ENCODE results near the gene SRMS.
"Not testable (repeated sequence)": the region's sequence is repeated elsewhere in the genome, so short reads cannot be mapped to it uniquely, and the experiment has no call there.

SRMS gene

DNA sequence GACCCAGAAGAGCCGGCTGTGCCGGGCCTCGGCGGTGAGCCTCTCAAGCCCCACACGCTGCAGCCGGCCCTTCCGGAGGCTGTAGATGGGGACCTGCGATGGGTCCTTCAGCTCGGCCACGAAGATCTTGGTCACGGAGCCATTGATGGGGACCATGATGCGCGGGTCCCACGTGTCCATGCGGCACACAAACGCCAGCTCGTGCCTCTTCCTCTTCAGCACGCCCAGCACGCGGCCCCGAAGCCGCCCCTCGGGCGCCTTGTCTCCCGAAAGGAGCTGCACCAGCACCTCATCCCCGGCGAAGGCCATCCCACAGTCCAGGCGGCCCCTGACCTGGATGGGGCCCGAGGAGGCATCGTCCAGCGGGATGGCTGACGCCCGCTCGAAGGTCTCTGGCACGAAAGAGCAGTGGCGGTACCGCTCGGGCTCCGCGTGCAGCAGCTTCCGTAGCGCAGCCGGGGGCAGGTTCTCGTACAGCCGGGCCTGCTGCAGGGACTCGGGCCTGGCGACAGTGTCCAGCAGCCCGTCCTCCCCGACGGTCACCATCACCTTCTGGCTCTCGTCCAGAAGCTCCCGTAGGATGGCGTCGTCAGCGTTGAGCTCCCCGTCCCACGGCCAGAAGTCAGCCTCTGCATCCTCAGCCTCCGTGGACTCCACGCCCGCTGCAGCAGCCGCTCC is 17.6 kb upstream of the SRMS start:
- FAIRE-seq, result no peak

DNA sequence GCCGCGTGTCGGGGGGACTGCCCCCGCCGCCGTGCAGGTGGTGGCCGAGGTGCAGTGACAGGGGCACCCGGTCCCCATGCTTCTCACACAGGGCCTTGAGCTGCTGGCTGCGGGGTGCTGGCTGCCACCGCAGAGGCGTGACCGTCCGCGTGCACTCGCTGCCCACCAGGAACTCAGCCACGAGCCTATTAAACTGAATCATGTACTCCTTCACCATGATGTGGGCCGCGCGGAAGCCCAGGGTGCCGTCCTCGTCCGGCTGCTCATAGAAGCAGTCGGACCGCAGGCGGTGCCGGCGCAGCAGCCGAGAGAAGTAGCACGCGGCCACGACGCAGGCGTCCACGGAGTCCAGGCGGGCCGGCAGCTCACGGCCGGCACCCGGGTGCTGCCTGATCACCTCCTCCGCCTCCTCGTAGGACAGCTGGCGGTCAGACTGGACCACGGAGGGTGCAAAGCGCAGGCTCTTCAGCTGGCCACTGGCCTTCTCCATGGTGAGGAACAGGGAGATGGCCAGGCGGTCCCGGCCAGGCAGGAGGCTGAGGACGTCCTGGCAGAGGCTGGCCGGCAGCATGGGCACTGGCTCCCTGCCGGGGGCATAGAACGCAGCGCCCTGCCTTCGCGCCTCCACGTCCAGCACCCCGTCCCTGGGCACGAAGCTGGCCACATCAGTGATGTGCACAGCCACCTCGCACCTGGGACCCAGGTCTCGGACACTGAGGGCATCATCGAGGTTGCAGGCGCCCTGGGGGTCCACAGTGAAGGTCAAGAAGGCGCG is 16.7 kb upstream of the SRMS start:
- no peak for FAIRE-seq

DNA sequence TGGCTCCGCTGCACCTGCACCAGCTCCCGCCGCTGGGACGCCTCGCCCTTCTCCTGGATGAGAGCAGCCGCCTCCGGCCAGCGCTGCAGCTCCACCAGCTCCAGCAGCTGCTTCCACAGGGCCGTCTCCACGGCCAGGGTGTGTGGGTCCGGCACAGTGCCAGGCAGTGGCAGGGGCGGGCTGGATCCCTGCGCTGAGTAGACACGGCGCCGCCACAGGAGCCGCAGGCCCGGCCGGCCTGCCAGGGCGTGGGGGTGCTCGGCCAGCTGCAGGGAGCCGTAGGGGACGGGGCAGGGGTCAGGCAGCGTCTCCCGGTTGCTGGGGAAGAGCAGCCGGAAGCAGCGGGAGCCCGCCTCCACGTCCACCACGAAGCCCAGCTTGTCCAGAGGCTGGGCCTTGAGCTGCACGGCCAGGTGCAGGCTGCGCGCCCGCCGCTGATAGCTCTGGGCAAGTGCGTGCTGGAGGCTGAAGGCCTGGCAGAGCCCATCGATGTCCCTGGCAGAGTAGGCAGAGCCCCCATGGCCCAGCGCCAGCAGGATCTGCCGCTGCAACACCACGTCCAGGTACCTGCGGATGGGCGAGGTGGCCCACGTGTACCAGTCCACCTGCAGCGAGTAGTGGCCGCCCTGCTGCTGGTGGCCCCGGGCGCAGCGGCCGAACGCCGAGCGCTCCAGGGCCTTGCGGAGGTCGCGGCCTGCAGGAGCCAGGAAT is 15.8 kb upstream of the SRMS start:
- FAIRE-seq, result no peak

DNA sequence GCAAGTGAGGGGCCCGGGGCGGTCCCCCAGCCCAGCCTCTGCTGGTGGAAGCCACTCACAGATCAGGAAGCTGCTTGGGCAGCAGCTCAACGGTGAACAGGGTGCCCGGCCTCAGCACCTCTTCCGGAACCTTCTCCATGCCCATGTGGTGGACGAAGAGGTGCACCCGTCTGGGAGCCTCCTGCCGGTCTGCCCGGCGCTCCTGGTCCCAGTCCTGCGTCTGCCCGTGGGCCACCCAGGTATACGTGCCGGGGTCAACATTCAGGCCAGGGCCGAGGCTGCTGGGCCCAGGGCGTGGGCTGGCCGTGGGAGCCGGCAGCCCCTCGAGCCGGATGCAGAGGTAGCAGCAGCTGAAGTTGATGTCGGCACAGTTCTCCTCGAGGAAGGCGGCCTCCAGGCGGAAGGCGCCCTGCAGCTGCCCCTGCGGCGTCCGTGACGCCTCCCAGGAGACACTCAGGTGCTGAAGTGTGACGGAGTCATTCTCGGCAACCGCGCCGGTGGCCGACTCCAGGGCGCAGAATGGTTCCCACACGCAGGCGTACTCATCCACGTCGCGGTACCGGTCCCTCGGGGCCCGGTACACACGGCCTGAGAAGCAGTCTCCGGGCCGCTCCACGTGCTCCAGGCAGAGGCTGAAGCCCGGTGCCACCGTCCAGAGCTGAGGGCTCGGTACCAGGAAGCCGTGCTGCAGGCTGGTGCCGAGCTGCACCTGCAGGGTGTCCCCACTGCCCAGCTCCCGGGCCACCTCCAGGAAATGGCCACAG is 15.1 kb upstream of the SRMS start:
- no peak for FAIRE-seq

DNA sequence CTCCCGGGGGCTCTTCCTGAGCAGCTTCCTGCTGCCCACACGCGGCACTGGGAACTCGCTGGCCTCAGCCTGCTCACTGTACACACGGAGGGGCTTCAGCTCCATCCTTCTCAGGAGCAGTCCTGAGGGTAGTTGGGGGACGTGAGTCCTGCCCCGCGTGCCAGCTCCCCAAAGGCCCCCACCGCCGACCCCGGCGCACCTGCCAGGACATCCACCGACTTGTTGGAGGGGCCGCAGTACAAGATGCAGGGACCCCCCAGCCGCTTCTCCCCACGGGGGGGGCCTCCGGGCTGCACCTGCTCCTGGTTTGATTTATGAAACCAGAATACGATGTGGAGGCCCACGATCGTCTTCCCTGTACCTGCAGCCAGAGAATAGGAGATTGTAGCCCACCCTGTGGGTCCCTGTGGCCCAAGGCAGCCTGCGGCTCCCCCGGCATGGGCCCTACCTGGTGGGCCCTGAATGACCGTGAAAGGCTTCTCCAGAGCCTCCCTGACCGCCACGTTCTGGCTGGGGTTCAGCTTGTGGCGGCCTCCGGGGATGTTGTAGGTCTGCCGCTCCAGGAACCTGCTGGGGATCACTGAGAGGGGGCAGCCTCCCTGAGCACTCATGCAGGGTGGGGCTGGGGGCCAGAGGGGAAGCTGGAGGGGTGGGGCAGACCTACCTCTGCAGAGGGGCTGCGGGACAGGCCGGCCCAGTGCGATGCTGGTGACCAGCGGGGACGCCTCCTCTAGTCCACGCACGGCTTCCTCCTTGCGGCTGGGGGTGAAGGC is 14.3 kb upstream of the SRMS start:
- no peak for FAIRE-seq

DNA sequence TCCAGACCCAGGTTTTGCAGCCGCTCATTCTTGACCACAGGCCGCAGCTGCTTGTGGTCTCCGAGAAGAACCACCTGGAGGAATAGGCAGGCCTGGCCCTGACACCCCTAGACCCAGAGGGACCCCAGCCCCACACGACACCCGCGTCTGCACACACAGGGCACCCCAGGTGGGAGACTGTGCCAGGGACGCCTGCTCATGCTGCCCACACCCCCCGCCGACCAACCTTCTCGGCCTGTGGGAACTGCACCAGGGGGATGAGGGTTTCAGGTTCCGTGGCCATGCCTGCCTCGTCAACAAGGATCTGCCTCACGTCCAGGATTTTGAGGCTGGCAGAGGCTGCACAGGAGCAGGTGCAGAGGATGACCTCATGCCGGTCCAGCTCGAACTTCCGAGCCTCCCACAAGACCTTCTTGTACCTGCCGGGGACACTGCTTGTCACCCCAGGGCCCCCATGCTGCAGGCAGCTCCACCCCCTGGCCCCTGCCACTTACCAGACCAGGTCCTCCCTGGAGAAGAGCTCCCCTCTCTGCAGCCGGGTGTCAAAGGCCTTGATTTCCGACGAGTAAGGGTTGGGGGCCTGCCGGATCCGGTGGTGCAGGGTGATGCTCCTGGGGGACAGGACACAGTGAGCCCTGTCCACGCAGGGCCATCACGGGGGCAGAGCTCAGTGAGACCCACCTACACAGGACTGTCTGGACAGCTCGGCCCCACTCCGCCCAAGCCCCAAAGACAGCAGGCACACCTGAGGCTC is 13.5 kb upstream of the SRMS start:
- no peak for FAIRE-seq

DNA sequence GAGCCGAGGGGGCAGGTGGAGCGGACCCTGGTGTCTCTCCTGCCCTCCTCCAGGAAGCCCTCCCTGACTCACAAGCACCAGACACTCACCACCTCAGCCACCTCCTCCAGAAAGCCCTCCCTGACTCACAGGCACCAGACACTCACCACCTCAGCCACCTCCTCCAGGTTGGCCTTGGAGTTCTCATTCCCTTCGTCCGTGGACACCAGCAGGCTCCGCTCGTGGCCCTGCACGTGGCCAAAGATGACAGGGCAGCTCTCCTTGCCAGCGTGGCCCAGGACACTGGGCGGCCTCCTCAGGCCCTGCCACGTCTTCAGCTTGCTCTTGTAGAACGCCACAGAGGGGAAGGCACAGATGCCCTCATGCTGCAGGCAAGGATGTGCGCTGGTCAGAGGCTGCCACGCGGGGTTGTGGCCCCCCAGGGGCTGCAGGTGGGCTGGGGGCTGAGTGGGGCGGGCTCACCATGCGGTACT is 12.8 kb upstream of the SRMS start:
- no peak for FAIRE-seq

DNA sequence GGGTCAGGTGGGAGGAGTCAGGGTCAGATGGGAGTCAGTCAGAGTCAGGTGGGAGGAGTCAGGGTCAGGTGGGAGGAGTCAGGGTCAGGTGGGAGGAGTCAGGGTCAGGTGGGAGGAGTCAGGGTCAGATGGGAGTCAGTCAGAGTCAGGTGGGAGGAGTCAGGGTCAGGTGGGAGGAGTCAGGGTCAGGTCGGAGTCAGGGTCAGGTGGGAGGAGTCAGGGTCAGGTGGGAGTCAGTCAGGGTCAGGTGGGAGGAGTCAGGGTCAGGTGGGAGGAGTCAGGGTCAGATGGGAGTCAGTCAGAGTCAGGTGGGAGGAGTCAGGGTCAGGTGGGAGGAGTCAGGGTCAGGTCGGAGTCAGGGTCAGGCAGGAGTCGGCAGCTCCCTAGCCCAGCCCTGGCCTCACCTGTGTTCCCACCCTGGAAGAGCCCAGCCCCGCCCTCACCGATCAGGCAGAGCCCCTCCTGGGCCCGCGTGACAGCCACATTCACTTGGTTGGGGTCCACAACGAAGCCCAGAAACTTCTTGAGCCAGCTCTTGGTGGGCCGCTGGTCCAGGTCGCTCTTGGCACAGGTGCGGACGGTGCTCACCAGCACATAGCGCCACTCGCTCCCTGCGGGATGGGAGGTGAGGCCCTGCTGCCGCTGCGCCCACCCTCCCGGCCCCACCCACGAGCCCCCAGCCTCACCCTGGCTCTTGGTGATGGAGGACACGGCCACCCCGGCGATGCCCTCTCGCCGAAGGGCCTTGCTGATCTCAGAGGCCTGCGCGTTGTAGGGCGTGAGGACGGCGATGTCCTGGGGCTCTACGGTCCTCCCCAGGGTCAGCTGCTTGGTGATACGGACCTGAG is 12.2 kb upstream of the SRMS start:
- not testable (repeated sequence) for FAIRE-seq

DNA sequence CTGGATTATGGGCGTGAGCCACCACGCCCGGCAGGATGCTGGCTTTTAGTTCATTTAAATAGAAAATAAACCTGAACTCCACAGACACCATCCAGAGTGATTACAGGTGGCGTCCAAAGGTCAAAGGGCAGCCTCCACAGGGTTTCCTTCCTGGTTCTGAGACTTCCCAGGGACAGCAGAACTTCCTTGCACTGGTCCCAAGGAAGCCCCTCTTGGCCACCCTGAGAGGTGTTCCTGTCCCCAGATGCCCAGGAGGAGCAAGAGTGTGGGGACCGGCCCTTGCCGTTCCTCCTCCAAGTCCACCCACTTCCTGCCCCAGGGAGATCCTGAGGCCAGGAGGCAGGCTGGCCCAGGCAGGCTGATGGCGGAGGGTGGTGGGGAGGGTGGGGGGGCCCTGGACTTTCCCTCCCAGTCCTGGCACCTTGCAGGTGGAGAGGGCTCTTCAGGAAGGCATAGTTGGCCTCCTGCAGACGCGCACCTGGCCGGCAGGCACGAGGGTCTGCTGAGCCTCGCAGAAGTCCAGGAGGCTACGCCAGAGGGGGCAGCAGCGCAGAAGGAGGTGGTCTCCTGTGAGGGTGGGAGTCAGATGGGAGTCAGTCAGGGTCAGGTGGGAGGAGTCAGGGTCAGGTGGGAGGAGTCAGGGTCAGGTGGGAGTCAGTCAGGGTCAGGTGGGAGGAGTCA is 11.4 kb upstream of the SRMS start:
- FAIRE-seq, result no peak

DNA sequence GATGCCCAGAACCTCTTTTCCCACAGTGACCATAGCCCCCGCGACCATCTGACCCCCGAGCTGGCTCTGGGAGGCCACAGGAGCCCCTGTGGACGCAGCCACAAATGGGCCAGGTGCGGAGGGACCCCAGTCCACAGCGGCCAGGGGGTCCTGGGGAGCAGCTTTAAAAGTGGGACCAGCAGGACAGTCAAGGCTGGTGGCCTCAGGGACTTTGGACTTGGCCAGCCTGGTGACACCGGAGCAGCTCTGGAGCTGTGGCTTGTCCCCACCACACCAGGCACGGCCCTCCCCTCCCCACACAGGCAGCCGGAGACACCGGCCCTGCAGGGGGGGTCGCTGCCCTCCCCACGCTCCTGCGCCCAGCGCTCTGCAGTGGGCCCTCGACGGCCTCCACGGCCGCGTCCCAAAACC is 9.9 kb upstream of the SRMS start:
- FAIRE-seq, result no peak

DNA sequence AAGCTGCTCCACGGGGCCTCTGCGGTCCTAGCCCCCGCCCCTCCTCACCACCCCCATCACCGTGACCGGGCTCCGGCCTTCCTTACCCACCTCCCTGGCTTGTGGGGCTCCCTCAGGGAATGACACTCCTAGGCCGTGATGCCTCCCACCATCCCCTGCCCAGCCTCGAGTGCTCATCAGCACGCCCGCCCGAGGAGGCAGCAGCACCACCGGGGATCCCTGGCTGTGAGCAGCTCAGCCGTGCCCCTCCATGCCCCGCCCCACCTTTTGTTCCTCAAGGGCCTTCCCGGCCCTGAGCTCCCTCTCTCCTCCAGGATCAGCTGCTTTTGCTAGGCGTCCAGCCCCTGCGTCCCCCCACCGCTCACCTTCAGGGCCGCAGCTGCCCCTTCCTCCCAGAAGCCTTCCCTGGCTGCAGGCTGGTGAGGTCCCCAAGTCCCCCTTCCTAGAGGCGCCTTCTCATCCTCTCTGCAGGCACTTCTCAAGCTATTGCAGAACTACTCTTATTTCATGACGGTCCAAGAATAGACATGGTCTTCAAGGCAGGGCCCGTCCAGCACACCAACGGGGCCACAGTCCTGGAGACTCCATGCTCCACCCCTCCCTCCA is 9.4 kb upstream of the SRMS start:
- FAIRE-seq, result no peak

DNA sequence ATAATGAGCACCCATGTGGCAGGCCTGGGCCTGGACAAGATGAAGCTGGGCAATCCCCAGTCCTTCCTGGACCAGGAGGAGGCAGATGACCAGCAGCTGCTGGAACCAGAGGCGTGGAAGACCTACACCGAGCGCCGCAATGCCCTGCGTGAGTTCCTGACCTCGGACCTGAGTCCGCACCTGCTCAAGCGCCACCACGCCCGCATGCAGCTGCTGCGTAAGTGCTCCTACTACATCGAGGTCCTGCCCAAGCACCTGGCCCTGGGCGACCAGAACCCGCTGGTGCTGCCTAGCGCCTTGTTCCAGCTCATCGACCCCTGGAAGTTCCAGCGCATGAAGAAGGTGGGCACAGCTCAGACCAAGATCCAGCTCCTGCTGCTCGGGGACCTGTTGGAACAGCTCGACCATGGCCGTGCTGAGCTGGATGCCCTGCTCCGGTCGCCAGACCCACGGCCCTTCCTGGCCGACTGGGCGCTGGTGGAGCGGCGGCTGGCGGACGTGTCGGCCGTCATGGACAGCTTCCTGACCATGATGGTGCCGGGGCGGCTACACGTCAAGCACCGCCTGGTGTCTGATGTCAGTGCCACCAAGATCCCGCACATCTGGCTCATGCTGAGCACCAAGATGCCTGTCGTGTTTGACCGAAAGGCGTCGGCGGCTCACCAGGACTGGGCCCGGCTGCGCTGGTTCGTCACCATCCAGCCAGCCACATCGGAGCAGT is 8.3 kb upstream of the SRMS start:
- no peak for FAIRE-seq

DNA sequence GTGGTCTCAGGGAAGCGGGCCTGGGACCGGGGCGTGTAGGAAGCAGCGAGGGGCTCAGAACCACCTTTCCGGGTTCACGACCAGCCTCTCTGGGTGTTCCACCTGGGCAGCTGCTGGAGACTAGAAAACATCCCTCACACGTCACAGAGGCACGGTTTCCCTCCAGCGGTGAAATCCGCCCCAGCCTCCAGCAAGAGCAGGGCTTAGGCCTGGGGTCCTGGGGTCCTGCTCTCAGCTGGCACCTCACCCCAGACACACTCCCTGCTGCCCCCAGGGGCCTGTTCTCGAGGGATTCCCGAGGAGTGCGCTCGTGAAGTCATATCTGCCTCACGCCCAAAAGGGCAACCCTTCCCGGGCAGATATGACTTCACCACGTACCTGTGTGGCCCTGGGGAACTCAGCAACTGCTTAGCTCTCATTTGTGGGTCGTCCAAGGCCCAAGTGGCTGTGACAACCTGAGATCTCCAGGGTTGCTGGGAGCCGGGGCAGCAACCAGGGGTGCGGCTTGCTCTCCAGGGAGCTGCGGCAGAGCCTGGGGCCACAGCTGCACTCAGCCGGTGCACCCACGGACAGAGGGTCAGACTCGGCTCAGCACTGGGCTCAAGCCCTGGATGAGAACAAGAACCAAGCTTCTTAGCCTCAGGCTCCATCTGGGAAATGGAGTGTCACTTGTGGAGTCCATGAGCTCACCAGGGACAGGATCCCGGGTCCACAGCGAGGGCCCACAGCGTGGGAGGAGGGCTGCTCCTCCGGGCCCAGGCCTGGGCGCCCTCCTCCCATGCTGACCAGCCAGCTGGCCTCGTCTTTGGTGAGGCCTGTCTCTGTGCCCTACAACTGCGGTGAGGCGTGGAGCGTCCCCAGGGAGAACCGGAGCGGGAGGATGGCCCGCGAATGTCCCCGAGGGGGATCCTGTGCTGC is 7.1 kb upstream of the SRMS start:
- no peak for FAIRE-seq

DNA sequence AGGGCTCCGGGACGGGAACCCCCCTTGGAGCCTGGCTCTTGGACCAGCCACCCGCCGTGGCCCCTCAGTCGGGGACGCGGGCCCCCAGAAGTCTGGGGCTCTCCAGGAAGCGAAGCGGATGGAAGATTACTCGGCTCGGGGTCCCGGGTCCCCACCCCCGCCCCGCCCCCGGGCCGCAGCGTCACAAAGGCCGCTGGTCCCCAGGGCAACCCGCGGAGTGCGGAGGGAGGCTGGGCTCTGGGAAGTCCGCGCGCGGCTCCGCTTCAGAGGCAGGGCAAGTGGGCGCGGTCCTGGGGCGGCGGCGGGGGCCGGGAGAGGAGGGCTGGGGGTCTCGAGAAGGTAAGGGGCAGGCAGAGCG is 6.4 kb upstream of the SRMS start, which contains the start of gene FNDC11:
Gene FNDC11, plus strand, starts transcription at position 227 of the 358 bp plus-strand sequence. CDS start 1,505 bp downstream, outside the sequence.
- FAIRE-seq, result no peak

DNA sequence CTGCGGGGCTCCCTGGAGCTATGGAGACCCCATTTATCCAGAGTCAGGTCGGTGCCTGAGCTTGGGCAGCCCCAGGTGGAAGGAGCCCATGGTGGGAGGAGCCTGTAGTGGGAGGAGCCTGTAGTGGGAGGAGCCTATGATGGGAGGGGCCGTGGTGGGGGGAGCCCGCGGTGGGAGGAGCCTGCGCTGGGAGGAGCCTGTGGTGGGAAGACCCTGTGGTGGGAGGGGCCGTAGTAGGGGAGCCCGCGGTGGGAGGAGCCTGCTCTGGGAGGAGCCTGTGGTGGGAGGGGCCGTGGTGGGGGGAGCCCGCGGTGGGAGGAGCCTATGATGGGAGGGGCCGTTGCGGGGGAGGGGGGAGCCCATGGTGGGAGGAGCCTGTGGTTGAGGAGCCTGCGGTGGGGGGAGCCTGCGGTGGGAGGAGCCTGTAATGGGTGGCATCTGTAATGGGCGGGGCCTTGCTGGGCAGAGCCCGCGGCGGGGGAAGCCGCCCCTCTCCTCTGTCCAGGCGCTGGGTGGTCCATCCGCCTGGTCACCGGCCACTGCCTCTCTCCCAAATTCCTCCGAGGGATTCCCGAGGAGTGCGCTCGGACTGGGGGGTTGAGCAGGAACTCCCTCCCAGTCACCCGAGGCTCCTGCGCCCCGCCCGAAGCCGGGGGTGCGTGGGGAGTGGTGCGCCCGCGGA is 5.8 kb upstream of the SRMS start:
- no peak for FAIRE-seq

DNA sequence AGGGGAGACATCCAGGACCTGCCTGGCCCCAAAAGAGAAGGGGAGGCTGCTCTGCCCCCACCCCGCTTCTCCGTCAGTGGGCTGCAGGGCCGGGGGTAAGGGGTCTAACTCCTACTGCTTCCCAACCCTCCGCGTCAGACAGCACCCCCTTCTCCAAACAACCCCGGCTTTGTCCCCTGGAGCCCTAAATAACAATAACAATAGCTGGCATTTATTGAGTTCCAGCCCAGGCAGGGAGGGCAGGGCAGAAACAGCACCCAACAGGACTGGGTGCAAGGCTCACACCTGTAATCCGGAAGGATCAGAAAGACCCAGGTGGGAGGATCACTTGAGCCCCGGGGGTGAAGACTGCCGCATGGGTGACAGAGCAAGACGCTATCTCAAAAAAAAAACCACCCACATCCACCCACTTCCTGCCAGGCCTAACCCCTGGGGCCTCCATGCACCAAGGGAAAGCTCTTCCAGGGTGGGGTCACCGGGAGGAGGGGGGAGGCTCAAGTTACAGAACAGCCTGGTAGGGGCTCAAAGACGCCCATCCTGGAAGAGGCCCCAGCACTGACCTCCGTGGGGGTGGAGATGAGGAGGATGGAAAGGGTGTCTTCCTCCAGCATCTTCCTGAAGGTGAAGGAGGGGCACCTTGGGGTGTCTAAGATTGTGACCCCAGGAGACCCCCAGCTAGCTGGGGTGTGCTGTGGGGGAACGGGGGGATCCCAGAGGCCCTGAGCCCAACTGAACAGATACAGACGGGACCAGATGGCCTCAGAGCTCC is 5.1 kb upstream of the SRMS start:
- no peak for FAIRE-seq
